GM19328 (cell line): ENCODE measurements around the gene FLYWCH2.
"Not testable (repeated sequence)": the region's sequence is repeated elsewhere in the genome, so short reads cannot be mapped to it uniquely, and the experiment has no call there.

Source experiments
- ATAC-seq: cut with Tn5 transposase; IDR thresholded peaks from one replicate; pipeline ENCODE4 v1.9.1; 2021; ENCODE audit warnings: mild to moderate bottlenecking, moderate library complexity; ENCODE audit not compliant: unreplicated experiment

The FLYWCH2 gene

DNA sequence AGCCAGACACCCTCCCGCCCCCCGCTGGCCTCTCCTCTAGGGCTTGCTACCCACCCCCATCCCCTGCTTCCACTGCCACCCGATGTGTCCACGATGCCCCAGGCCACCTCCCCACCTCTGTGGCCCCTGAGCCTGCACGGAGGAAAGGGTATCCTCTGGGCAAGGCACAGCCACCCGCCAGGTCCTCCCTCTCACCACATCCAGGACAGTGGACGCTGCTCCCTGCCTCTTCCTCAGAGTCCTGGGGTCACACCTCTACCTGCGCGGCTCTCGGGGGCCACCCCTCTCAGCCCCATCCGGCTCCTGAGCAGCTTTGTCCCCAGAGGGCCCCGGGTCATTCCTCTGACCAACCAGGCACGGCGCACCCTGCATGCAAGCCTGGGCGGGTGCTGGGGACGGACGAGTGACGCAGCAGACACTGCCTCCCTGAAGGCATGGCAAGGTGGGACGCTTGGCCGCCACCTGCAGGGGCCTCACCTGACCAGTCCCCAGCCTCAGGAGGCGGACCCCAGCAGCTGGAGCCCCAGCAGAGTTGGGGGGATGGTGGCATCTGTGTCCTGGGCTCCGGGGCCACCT lies 53.5 kb downstream of the FLYWCH2 start:
- no peak for ATAC-seq

- ATAC-seq = no peak
Measured at GRCh38 chr16:2937170-2937569, 54.2 kb downstream of the FLYWCH2 start.

- ATAC-seq = no peak
Measured at GRCh38 chr16:2938206-2938605, 55.2 kb downstream of the FLYWCH2 start.

GRCh38 chr16:2939968-2940367 lies 57.0 kb downstream of the FLYWCH2 start:
- ATAC-seq = no peak

- no peak for ATAC-seq
Measured at GRCh38 chr16:2942045-2942444, 59.0 kb downstream of the FLYWCH2 start.

GRCh38 chr16:2943716-2944115 lies 60.7 kb downstream of the FLYWCH2 start:
- not testable (repeated sequence) for ATAC-seq

GRCh38 chr16:2946649-2947048 lies 63.6 kb downstream of the FLYWCH2 start:
- ATAC-seq = no peak
